HepG2 (cell line): Measurements from ENCODE around the gene RESP18. TPM values are rescaled to one million over a fixed set of nuclear protein-coding genes. Genes with fewer than 3 reads are reported as not detected.

Source experiments
- CBX1 ChIP-seq: IDR thresholded peaks from one replicate; pipeline ENCODE4 v1.6.1; 2016; ENCODE audit warnings: antibody characterized with exemption, low read depth
- DNMT3B ChIP-seq: conservative IDR thresholded peaks from 2 replicates; pipeline ENCODE4 v1.6.1; 2016; ENCODE audit warnings: missing biosample characterization, control low read depth
- FOSL1 ChIP-seq: sonication (generic); formaldehyde crosslinking; IDR thresholded peaks from 2 replicates; pipeline ENCODE4 v1.9.0; 2021; ENCODE audit warnings: missing genetic modification reagents, borderline replicate concordance
- JUN ChIP-seq: sonication (generic); formaldehyde crosslinking; IDR thresholded peaks from 2 replicates; pipeline ENCODE4 v1.4.0; 2020; ENCODE audit warnings: mild to moderate bottlenecking, missing genetic modification reagents
- KMT2B ChIP-seq: IDR thresholded peaks from 2 replicates; pipeline ENCODE4 v1.6.1; 2016; ENCODE audit warnings: missing genetic modification reagents, missing compliant biosample characterization
- MEIS2 ChIP-seq: sonication (generic); formaldehyde crosslinking; IDR thresholded peaks from 2 replicates; pipeline ENCODE4 v1.9.0; 2021; ENCODE audit warnings: mild to moderate bottlenecking, missing genetic modification reagents
- MTF2 ChIP-seq: sonication (generic); formaldehyde crosslinking; IDR thresholded peaks from 2 replicates; pipeline ENCODE4 v1.5.0; 2020; ENCODE audit warnings: missing genetic modification reagents, borderline replicate concordance
- NCOA2 ChIP-seq: sonication (generic); formaldehyde crosslinking; IDR thresholded peaks from 2 replicates; pipeline ENCODE4 v1.8.0; 2022; ENCODE audit warnings: inconsistent platforms
- NR3C1 ChIP-seq: sonication (generic); formaldehyde crosslinking; IDR thresholded peaks from 2 replicates; pipeline ENCODE4 v1.4.0; 2020; ENCODE audit warnings: missing genetic modification reagents
- PLRG1 ChIP-seq: fragments of 450-650 bp; conservative IDR thresholded peaks from 2 replicates; pipeline ENCODE4 v1.6.1; 2016
- SNRNP70 ChIP-seq: fragments of 200-400 bp; formaldehyde crosslinking; IDR thresholded peaks from 2 replicates; pipeline ENCODE4 v1.6.1; 2017; ENCODE audit warnings: mild to moderate bottlenecking, low read depth, low read length, moderate library complexity
- SP140L ChIP-seq: sonication (generic); formaldehyde crosslinking; IDR thresholded peaks from 2 replicates; pipeline ENCODE4 v1.4.0; 2020; ENCODE audit warnings: missing genetic modification reagents, borderline replicate concordance
- TBP ChIP-seq: sonication (generic); formaldehyde crosslinking; IDR thresholded peaks from 2 replicates; pipeline ENCODE4 v1.5.0; 2020; ENCODE audit warnings: missing genetic modification reagents
- ZBTB1 ChIP-seq: sonication (generic); formaldehyde crosslinking; IDR thresholded peaks from 2 replicates; pipeline ENCODE4 v1.4.0; 2020; ENCODE audit warnings: missing genetic modification reagents, borderline replicate concordance
- ZNF12 ChIP-seq: sonication (generic); formaldehyde crosslinking; IDR thresholded peaks from 2 replicates; pipeline ENCODE4 v1.5.0; 2020; ENCODE audit warnings: missing genetic modification reagents
- ZNF205 ChIP-seq: IDR thresholded peaks from 2 replicates; pipeline ENCODE4 v1.6.1; 2018; ENCODE audit warnings: missing biosample characterization, missing genetic modification reagents
- ZNF281 ChIP-seq: sonication (generic); formaldehyde crosslinking; IDR thresholded peaks from 2 replicates; pipeline ENCODE4 v1.4.0; 2020; ENCODE audit warnings: missing genetic modification reagents, borderline replicate concordance
- ZNF44 ChIP-seq: sonication (generic); formaldehyde crosslinking; IDR thresholded peaks from 2 replicates; pipeline ENCODE4 v1.5.1; 2020; ENCODE audit warnings: mild to moderate bottlenecking, missing genetic modification reagents
- ZNF441 ChIP-seq: sonication (generic); formaldehyde crosslinking; IDR thresholded peaks from 2 replicates; pipeline ENCODE4 v1.7.0; 2021; ENCODE audit warnings: missing genetic modification reagents, borderline replicate concordance
- ZNF552 ChIP-seq: sonication (generic); formaldehyde crosslinking; IDR thresholded peaks from 2 replicates; pipeline ENCODE4 v1.9.0; 2022; ENCODE audit warnings: missing genetic modification reagents, mild to moderate bottlenecking, borderline replicate concordance
- ZNF629 ChIP-seq: sonication (generic); formaldehyde crosslinking; conservative IDR thresholded peaks from 2 replicates; pipeline ENCODE4 v1.5.0; 2020; ENCODE audit warnings: missing genetic modification reagents
- ZNF670 ChIP-seq: sonication (generic); formaldehyde crosslinking; IDR thresholded peaks from 2 replicates; pipeline ENCODE4 v1.8.0; 2022; ENCODE audit warnings: mild to moderate bottlenecking, missing genetic modification reagents, borderline replicate concordance
- ZNF7 ChIP-seq: IDR thresholded peaks from 2 replicates; pipeline ENCODE4 v1.6.1; 2016; ENCODE audit warnings: missing biosample characterization, missing genetic modification reagents
- ZSCAN20 ChIP-seq: sonication (generic); formaldehyde crosslinking; IDR thresholded peaks from 2 replicates; pipeline ENCODE4 v1.4.0; 2020; ENCODE audit warnings: missing genetic modification reagents, mild to moderate bottlenecking, borderline replicate concordance
- polyA plus RNA-seq, 8 experiments: library from polyadenylated mRNA; depleted of rRNA in 3 of 8; stranded (reverse) in 7 of 8; unstranded in 1 of 8; fragments of >200 nt; fragmentation: Illumina TruSeq in 4 of 8; extraction: Trizol in 4 of 8; gene quantifications; 2 replicates each; pipeline versions ENCODE4 v1.2.1 to v1.2.3, GENCODE V29; 2011 to 2016; ENCODE audit warnings: low read depth in 4 of 8, missing spikeins in 1 of 8, mixed read lengths in 1 of 8; ENCODE audit not compliant: insufficient read depth in 1 of 8
- total RNA-seq, 5 experiments: library from RNA; depleted of rRNA; stranded (reverse); fragments of >200 nt; fragmentation: Illumina TruSeq; extraction: Trizol; gene quantifications; 2 replicates each; pipeline ENCODE4 v1.2.3, GENCODE V29; 2016; ENCODE audit warnings: low read depth in 1 of 5
- TF ChIP-seq, protein P1 (sequence below): sonication (generic); formaldehyde crosslinking; IDR thresholded peaks from 2 replicates; pipeline ENCODE4 v1.5.0; 2020; ENCODE audit warnings: mild to moderate bottlenecking, missing genetic modification reagents
- TF ChIP-seq, protein P2 (sequence below): sonication (generic); formaldehyde crosslinking; IDR thresholded peaks from 2 replicates; pipeline ENCODE4 v1.8.0; 2022; ENCODE audit warnings: mild to moderate bottlenecking, missing genetic modification reagents; ENCODE audit not compliant: insufficient replicate concordance

RESP18 gene
- total and polyA plus RNA-seq, 2 of the 13 experiments (the other 11 are each of a cell fraction or from before 2014, with no cell fraction given), result not detected

DNA sequence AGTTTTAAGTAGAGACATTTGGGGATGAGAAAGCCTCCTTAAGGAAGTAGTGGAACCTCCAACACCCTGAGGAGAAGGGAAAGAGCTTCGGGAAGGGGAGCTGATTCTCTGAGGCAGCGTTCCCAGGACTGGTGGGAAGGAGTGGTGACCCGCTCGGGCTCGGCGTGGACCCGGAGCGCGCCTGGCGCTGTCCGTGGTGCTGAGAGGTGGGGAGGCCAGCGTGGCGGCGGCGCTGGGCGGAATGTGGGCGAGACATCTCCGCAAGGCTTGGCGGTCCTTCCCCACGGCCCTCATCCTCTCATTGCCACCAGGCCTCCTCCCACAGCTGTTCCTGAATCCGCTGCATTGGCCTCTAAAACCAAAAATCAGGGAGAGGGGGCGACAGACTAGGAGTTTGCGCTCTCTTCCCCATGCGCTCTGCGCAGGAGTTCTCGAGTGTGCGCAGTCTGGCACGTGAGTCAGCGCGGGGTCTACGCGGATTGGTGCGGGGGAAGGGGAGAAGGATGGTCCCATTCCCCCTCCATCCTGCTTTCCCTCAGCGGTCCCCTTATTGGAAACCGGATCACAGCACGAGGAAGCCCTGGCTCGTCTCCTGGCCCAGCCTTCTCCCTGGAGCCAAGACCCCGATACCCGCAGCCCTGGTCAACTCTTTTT, 857 bp downstream of the RESP18 start (continued):
- TF ChIP-seq ZNF7 (CRISPR knock-in tag) (peak; percentile 74), CBX1 (peak; percentile 30), ZSCAN20 (CRISPR knock-in tag) (peak; percentile 70), ZNF441 (peak; percentile 92), TBP (CRISPR knock-in tag) (no peak), FOSL1 (CRISPR knock-in tag) (no peak), NCOA2 (CRISPR knock-in tag) (peak; percentile 74), SP140L (CRISPR knock-in tag) (peak; percentile 70; the same call in 1 of the 2 replicates), ZNF670 (CRISPR knock-in tag) (no peak), SNRNP70 (no peak), ZNF44 (CRISPR knock-in tag) (no peak), KMT2B (CRISPR knock-in tag) (peak; percentile 79; the same call in 1 of the 2 replicates), ZNF281 (CRISPR knock-in tag) (peak; percentile 75), NR3C1 (CRISPR knock-in tag) (no peak), ZNF552 (CRISPR knock-in tag) (peak; percentile 30; the same call in 1 of the 2 replicates), DNMT3B (CRISPR knock-in tag) (no peak; the same call in 1 of the 2 replicates), ZNF12 (CRISPR knock-in tag) (peak; percentile 75; the same call in 1 of the 2 replicates), JUN (no peak), MEIS2 (CRISPR knock-in tag) (peak; percentile 91), MTF2 (no peak; the same call in 1 of the 2 replicates), ZBTB1 (CRISPR knock-in tag) (no peak; the same call in 1 of the 2 replicates), PLRG1 (no peak), ZNF205 (CRISPR knock-in tag) (peak; percentile 85), ZNF629 (CRISPR knock-in tag) (no peak)
- TF ChIP-seq, protein P1, sequence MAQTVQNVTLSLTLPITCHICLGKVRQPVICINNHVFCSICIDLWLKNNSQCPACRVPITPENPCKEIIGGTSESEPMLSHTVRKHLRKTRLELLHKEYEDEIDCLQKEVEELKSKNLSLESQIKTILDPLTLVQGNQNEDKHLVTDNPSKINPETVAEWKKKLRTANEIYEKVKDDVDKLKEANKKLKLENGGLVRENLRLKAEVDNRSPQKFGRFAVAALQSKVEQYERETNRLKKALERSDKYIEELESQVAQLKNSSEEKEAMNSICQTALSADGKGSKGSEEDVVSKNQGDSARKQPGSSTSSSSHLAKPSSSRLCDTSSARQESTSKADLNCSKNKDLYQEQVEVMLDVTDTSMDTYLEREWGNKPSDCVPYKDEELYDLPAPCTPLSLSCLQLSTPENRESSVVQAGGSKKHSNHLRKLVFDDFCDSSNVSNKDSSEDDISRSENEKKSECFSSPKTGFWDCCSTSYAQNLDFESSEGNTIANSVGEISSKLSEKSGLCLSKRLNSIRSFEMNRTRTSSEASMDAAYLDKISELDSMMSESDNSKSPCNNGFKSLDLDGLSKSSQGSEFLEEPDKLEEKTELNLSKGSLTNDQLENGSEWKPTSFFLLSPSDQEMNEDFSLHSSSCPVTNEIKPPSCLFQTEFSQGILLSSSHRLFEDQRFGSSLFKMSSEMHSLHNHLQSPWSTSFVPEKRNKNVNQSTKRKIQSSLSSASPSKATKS (CRISPR knock-in tag), result no peak
- TF ChIP-seq, protein P2, sequence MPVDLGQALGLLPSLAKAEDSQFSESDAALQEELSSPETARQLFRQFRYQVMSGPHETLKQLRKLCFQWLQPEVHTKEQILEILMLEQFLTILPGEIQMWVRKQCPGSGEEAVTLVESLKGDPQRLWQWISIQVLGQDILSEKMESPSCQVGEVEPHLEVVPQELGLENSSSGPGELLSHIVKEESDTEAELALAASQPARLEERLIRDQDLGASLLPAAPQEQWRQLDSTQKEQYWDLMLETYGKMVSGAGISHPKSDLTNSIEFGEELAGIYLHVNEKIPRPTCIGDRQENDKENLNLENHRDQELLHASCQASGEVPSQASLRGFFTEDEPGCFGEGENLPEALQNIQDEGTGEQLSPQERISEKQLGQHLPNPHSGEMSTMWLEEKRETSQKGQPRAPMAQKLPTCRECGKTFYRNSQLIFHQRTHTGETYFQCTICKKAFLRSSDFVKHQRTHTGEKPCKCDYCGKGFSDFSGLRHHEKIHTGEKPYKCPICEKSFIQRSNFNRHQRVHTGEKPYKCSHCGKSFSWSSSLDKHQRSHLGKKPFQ (CRISPR knock-in tag), result peak; percentile 59
